OCI-LY1 (cell line): Measurements from ENCODE around the gene SYT1.

ENCODE experiments used
- H2AFZ ChIP-seq: fragments of 200-600 bp; sonication (generic), shearing (Covaris generic); 2 replicates; pipeline ENCODE4 v1.6.0; 2014; ENCODE audit warnings: antibody characterized with exemption, mild to moderate bottlenecking, low read length
- H3F3A ChIP-seq: fragments of 200-600 bp; sonication (generic), shearing (Covaris generic); 2 replicates; pipeline ENCODE4 v1.6.0; 2014; ENCODE audit warnings: mild to moderate bottlenecking, antibody characterized with exemption, low read length, moderate library complexity; ENCODE audit not compliant: insufficient read depth
- H3K27ac ChIP-seq: fragments of 200-600 bp; sonication (generic); 2 replicates; pipeline ENCODE4 v1.5.1; 2014; ENCODE audit warnings: low read length, mixed run types, mild to moderate bottlenecking, low read depth; ENCODE audit not compliant: poor library complexity, severe bottlenecking
- H3K27me3 ChIP-seq: fragments of 200-600 bp; sonication (generic); 2 replicates; pipeline ENCODE4 v1.6.0; 2014; ENCODE audit warnings: antibody characterized with exemption, mild to moderate bottlenecking, low read length, moderate library complexity; ENCODE audit not compliant: insufficient read depth
- H3K36me3 ChIP-seq: fragments of 200-600 bp; sonication (generic); 2 replicates; pipeline ENCODE4 v1.6.1; 2014; ENCODE audit warnings: mild to moderate bottlenecking, antibody characterized with exemption, low read length, moderate library complexity, mixed read lengths; ENCODE audit not compliant: insufficient read depth
- H3K4me1 ChIP-seq: fragments of 200-600 bp; sonication (generic); 2 replicates; pipeline ENCODE4 v1.5.1; 2014; ENCODE audit warnings: mild to moderate bottlenecking, low read length, moderate library complexity; ENCODE audit not compliant: insufficient read depth, severe bottlenecking
- H3K4me2 ChIP-seq: fragments of 200-600 bp; sonication (generic), shearing (Covaris generic); 2 replicates; pipeline ENCODE4 v1.6.1; 2014; ENCODE audit warnings: low read length
- H3K4me3 ChIP-seq: fragments of 200-600 bp; sonication (generic); 2 replicates; pipeline ENCODE4 v1.5.1; 2014; ENCODE audit warnings: low read length, low read depth, mild to moderate bottlenecking, mixed read lengths; ENCODE audit not compliant: poor library complexity, severe bottlenecking
- H3K79me2 ChIP-seq: fragments of 200-600 bp; shearing (Covaris generic); 2 replicates; pipeline ENCODE4 v1.6.1; 2016; ENCODE audit warnings: mixed run types, low read length, mixed read lengths; ENCODE audit not compliant: insufficient read depth
- H3K9ac ChIP-seq: fragments of 200-600 bp; sonication (generic), shearing (Covaris generic); 2 replicates; pipeline ENCODE4 v1.6.1; 2014; ENCODE audit warnings: mild to moderate bottlenecking, low read length, mixed read lengths
- H3K9me2 ChIP-seq: fragments of 200-600 bp; sonication (generic), shearing (Covaris generic); 2 replicates; pipeline ENCODE4 v1.6.1; 2014; ENCODE audit warnings: low read depth, mild to moderate bottlenecking, low read length, mixed read lengths
- H3K9me3 ChIP-seq: fragments of 200-600 bp; shearing (Covaris generic); 2 replicates; pipeline ENCODE4 v1.6.1; 2014; ENCODE audit warnings: low read length, mixed read lengths
- H4K20me1 ChIP-seq: fragments of 200-600 bp; sonication (generic), shearing (Covaris generic); 2 replicates; pipeline ENCODE4 v1.6.0; 2016; ENCODE audit warnings: mild to moderate bottlenecking, low read length; ENCODE audit not compliant: insufficient read depth
- CTCF ChIP-seq: fragments of 200-600 bp; sonication (generic), shearing (Covaris generic); IDR thresholded peaks from 2 replicates; pipeline ENCODE4 v1.5.1; 2017; ENCODE audit warnings: mild to moderate bottlenecking, antibody characterized with exemption, low read length, moderate library complexity, mixed read lengths
- EZH2 ChIP-seq: fragments of 200-600 bp; sonication (generic), shearing (Covaris generic); IDR thresholded peaks from 2 replicates; pipeline ENCODE4 v1.8.0; 2017; ENCODE audit warnings: borderline replicate concordance, mixed run types, mild to moderate bottlenecking, antibody characterized with exemption, low read length, moderate library complexity, mixed read lengths

The SYT1 gene

DNA sequence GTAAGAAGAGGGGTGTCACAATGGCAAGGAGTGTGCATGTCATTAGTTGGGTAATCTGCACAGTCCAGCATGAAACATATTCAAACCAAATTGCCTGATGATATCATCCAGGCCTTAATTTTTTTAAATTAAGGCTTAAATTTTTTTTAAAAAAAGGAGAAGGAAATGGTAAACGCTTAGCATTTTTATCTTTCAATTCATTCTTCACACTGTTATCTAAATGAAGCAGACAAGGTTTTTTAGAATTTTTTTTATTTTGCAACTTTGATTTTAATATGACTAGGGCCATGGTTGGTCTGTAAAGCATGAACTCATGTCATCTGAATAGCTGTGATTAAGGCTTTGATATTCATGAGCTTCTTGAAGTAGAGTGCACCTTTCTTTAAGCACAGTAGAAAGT lies 362.5 kb downstream of the SYT1 start:
- Histone ChIP-seq H3F3A (no peaks in the 10 kb centered on the region), H3K9me3 (no peaks in the 10 kb centered on the region), H3K36me3 (no peaks in the 10 kb centered on the region), H3K4me2 (no peak overlapping the region), H3K27ac (no peak overlapping the region), H3K4me1 (no peaks in the 10 kb centered on the region), H3K9me2 (no peaks in the 10 kb centered on the region), H4K20me1 (no peaks in the 10 kb centered on the region), H3K9ac (no peak overlapping the region), H3K4me3 (no peak overlapping the region), H2AFZ (no peak overlapping the region), H3K27me3 (no peaks in the 10 kb centered on the region), H3K79me2 (no peaks in the 10 kb centered on the region)
- TF ChIP-seq EZH2 (no peak), CTCF (no peak)

DNA sequence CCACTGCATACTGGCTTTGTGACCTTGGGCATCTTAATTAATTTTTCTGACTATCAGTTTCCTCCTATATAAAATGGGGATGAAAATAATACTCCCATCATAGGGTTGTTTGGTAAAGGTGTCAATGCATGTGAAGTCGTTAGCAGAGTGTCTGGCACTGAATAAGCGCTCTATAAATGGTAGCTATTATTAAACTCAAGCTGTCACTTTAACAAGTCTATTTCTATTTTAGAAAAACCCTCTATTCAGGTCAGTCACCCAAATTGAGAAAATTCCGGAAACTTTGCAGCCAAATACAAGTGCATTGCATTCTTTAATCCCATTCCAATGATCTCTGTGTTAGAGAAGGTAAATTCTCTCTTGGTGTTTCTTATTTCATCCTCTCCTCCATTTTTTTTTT lies 363.1 kb downstream of the SYT1 start:
- no peaks in the 10 kb centered on the region for H3K9me3 ChIP-seq
- H3K27ac ChIP-seq = no peak overlapping the region
- no peaks in the 10 kb centered on the region for H4K20me1 ChIP-seq
- no peaks in the 10 kb centered on the region for H3K4me1 ChIP-seq
- no peak overlapping the region for H3K4me2 ChIP-seq
- H3K36me3 ChIP-seq = no peaks in the 10 kb centered on the region
- H3K27me3 ChIP-seq = no peaks in the 10 kb centered on the region
- H3K9me2 ChIP-seq = no peaks in the 10 kb centered on the region
- TF ChIP-seq CTCF = no peak
- no peak for TF ChIP-seq EZH2
- no peak overlapping the region for H3K4me3 ChIP-seq
- no peaks in the 10 kb centered on the region for H3K79me2 ChIP-seq
- H3K9ac ChIP-seq = no peak overlapping the region
- H2AFZ ChIP-seq = no peak overlapping the region
- no peaks in the 10 kb centered on the region for H3F3A ChIP-seq

DNA sequence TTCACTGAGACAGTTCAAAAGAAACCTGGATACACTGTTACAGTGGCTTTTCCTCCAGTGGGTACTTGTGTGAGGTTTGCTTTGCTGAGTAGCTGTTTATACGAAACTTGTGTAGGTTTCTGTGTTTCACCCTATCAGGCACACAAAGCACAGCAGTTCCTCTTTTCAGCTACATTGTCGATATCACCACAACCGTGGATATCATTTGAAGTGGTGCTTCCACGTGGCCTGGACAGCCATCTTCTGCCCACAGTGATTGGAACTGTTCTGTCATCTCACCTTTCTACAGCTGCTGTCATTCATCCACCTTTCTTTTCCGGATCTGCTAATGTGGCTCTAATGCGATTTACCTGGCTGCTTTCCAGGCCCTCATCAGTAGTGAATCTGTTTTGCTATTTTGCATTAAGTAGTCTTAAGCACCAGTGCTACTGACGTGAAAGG lies 368.8 kb downstream of the SYT1 start:
- Histone ChIP-seq H3K4me2 (no peak overlapping the region), H3F3A (no peaks in the 10 kb centered on the region), H3K9me3 (no peaks in the 10 kb centered on the region), H3K4me1 (no peaks in the 10 kb centered on the region), H3K79me2 (no peaks in the 10 kb centered on the region), H3K9ac (no peak overlapping the region), H4K20me1 (no peaks in the 10 kb centered on the region), H3K9me2 (no peaks in the 10 kb centered on the region), H3K27ac (no peak overlapping the region), H3K4me3 (no peak overlapping the region), H2AFZ (no peak overlapping the region), H3K27me3 (no peaks in the 10 kb centered on the region), H3K36me3 (no peaks in the 10 kb centered on the region)
- TF ChIP-seq EZH2 = no peak
- TF ChIP-seq CTCF = no peak
